Activated CD8-positive, alpha-beta memory T cell treated with anti-CD3 and anti-CD28 coated beads, Interleukin-2, amount 50 U/mL, for 24 hours (primary cell): ENCODE results near the gene PANK2.
"Not testable (repeated sequence)": the region's sequence is repeated elsewhere in the genome, so short reads cannot be mapped to it uniquely, and the experiment has no call there.

Experiments used
- DNase-seq: peaks from one replicate; pipeline ENCODE4 v3.0.0-alpha.2; 2020; ENCODE audit errors: extremely low read depth

The PANK2 gene

GRCh38 chr20:3869839-3870634 is 19.1 kb upstream of the PANK2 start:
- no peak for DNase-seq

GRCh38 chr20:3871550-3872265 is 17.5 kb upstream of the PANK2 start:
- DNase-seq, result no peak

GRCh38 chr20:3873507-3873906 is 15.7 kb upstream of the PANK2 start:
- DNase-seq, result no peak

GRCh38 chr20:3874194-3874844 is 14.9 kb upstream of the PANK2 start:
- no peak for DNase-seq

- no peak for DNase-seq
Observed at GRCh38 chr20:3875378-3875974, 13.7 kb upstream of the PANK2 start.

- DNase-seq, result no peak
Observed at GRCh38 chr20:3876000-3876399, 13.2 kb upstream of the PANK2 start.

- DNase-seq, result no peak
Observed at GRCh38 chr20:3876676-3877075, 12.5 kb upstream of the PANK2 start.

- DNase-seq, result not testable (repeated sequence)
Observed at GRCh38 chr20:3878921-3879274, 10.3 kb upstream of the PANK2 start.

GRCh38 chr20:3885715-3886114 is 3.5 kb upstream of the PANK2 start:
- DNase-seq, result no peak

- no peak for DNase-seq
Observed at GRCh38 chr20:3887876-3888620, 1.1 kb upstream of the PANK2 start.

- DNase-seq, result no peak
Observed at GRCh38 chr20:3889489-3890397, 556 bp downstream of the PANK2 start.

- DNase-seq, result no peak
Observed at GRCh38 chr20:3890398-3890751, 1.2 kb downstream of the PANK2 start.

GRCh38 chr20:3890999-3891929 is 2.1 kb downstream of the PANK2 start:
- DNase-seq, result no peak

- no peak for DNase-seq
Observed at GRCh38 chr20:3894796-3895195, 5.6 kb downstream of the PANK2 start.

- DNase-seq, result no peak
Observed at GRCh38 chr20:3896302-3896701, 7.1 kb downstream of the PANK2 start.

- no peak for DNase-seq
Observed at GRCh38 chr20:3896853-3897583, 7.8 kb downstream of the PANK2 start.

GRCh38 chr20:3898181-3898580 is 9.0 kb downstream of the PANK2 start:
- DNase-seq, result not testable (repeated sequence)

GRCh38 chr20:3898639-3899038 is 9.5 kb downstream of the PANK2 start:
- no peak for DNase-seq

- DNase-seq, result no peak
Observed at GRCh38 chr20:3900187-3900604, 11.0 kb downstream of the PANK2 start.
